Measurements from ENCODE around the gene LAT. TPM values are rescaled to one million over a fixed set of nuclear protein-coding genes. Genes with fewer than 3 reads are reported as not detected.

The LAT gene
- polyA plus RNA-seq, 1 donor from 2014 or later = 6.4 TPM

GRCh38 chr16:28950648-28951409, 34.0 kb upstream of the LAT start, which contains the start of gene NFATC2IP:
NFATC2IP (plus strand) TSS chr16:28950937; CDS start chr16:28951012, 75 bp downstream.
- Histone ChIP-seq H2AFZ (ENCODE audit: low read depth, low read length) (peak within 1 kb of the TSS; percentile 76), H4K20me1 (ENCODE audit: insufficient read depth) (no peaks in the 10 kb centered on the region), H3K27ac (ENCODE audit: low read length) (peak within 1 kb of the TSS; percentile 54), H3K79me2 (replicated peaks; ENCODE audit: insufficient read depth, low read length) (peaks cover 14% of the 10 kb centered on the region), H3F3A (ENCODE audit: insufficient read depth, low read length, poor library complexity, severe bottlenecking) (no peaks in the 10 kb centered on the region), H3K27me3 (ENCODE audit: insufficient read depth, low read depth, low read length) (no peaks in the 10 kb centered on the region), H3K9me2 (ENCODE audit: insufficient read depth, low read length) (no peaks in the 10 kb centered on the region), H3K36me3 (ENCODE audit: insufficient read depth, low read length) (no peaks in the 10 kb centered on the region), H3K4me2 (ENCODE audit: low read length) (peak within 1 kb of the TSS; percentile 77), H3K9ac (ENCODE audit: low read length) (peak within 1 kb of the TSS; percentile 74), H3K4me3 (ENCODE audit: low read length) (peak within 1 kb of the TSS; percentile 91), H3K9me3 (ENCODE audit: low read length) (no peaks in the 10 kb centered on the region)
- TF ChIP-seq POLR2AphosphoS5 (IDR thresholded peaks at IDR 0.05) (peak; percentile 70), SMC3 (conservative IDR thresholded peaks at IDR 0.05; ENCODE audit: poor library complexity) (no peak), TAF1 (IDR thresholded peaks at IDR 0.05; ENCODE audit: low read depth) (peak; percentile 84), MXI1 (conservative IDR thresholded peaks at IDR 0.05; ENCODE audit: poor library complexity, severe bottlenecking) (peak; percentile 76)

GRCh38 chr16:28951410-28951943, 33.4 kb upstream of the LAT start:
- Histone ChIP-seq H3K27me3 (ENCODE audit: insufficient read depth, low read depth, low read length) (no peaks in the 10 kb centered on the region), H3K27ac (ENCODE audit: low read length) (peak overlapping the region; percentile 49), H3K9ac (ENCODE audit: low read length) (peak overlapping the region; percentile 74), H3K4me2 (ENCODE audit: low read length) (peak overlapping the region; percentile 77), H3K9me3 (ENCODE audit: low read length) (no peaks in the 10 kb centered on the region), H4K20me1 (ENCODE audit: insufficient read depth) (no peaks in the 10 kb centered on the region), H3K9me2 (ENCODE audit: insufficient read depth, low read length) (no peaks in the 10 kb centered on the region), H3K36me3 (ENCODE audit: insufficient read depth, low read length) (no peaks in the 10 kb centered on the region), H2AFZ (ENCODE audit: low read depth, low read length) (peak overlapping the region; percentile 76), H3K4me3 (ENCODE audit: low read length) (peak overlapping the region; percentile 91), H3K79me2 (replicated peaks; ENCODE audit: insufficient read depth, low read length) (peaks cover 14% of the 10 kb centered on the region), H3F3A (ENCODE audit: insufficient read depth, low read length, poor library complexity, severe bottlenecking) (no peaks in the 10 kb centered on the region)
- TF ChIP-seq POLR2AphosphoS5 (IDR thresholded peaks at IDR 0.05) (no peak), CTCF (IDR thresholded peaks at IDR 0.05; ENCODE audit: poor library complexity, severe bottlenecking) (no peak), SMC3 (conservative IDR thresholded peaks at IDR 0.05; ENCODE audit: poor library complexity) (no peak), TAF1 (IDR thresholded peaks at IDR 0.05; ENCODE audit: low read depth) (no peak), RAD21 (conservative IDR thresholded peaks at IDR 0.05) (no peak), MXI1 (conservative IDR thresholded peaks at IDR 0.05; ENCODE audit: poor library complexity, severe bottlenecking) (no peak), REST (IDR thresholded peaks at IDR 0.05; ENCODE audit: borderline replicate concordance) (no peak), EP300 (conservative IDR thresholded peaks at IDR 0.05; ENCODE audit: poor library complexity, severe bottlenecking) (no peak), EZH2 (IDR thresholded peaks at IDR 0.05; ENCODE audit: borderline replicate concordance, insufficient read depth, low read length, poor library complexity, severe bottlenecking) (no peak)

Data from neural cell (in vitro differentiated cells).